Thoracic aorta (tissue), 2 donors: ENCODE data around the gene CEP170B. TPM values are rescaled to one million over a fixed set of nuclear protein-coding genes. Genes with fewer than 3 reads are reported as not detected.

ENCODE experiments used
- ATAC-seq: fragments of 150-250 bp; one replicate; pipeline ENCODE4 v1.8.0; 2017; ENCODE audit warnings: low read depth; ENCODE audit not compliant: insufficient number of reproducible peaks, low FRiP score
- DNase-seq: peaks from one replicate; pipeline ENCODE4 v3.0.0-alpha.2; 2020; ENCODE audit warnings: low spot score
- H3K27ac ChIP-seq, 2 donors: fragments of 200-600 bp; sonication (generic); 1 replicate in 1 of 2; 2 replicates in 1 of 2; pipeline ENCODE4 v1.5.1; 2016; ENCODE audit warnings: mild to moderate bottlenecking in 2 of 2, moderate library complexity in 2 of 2
- H3K27me3 ChIP-seq: fragments of 200-600 bp; sonication (generic); replicated peaks from 2 replicates; pipeline ENCODE4 v1.6.0; 2016; ENCODE audit warnings: mild to moderate bottlenecking; ENCODE audit not compliant: insufficient read depth
- H3K36me3 ChIP-seq: fragments of 200-600 bp; sonication (generic); one replicate; pipeline ENCODE4 v1.5.1; 2016
- H3K4me1 ChIP-seq, 2 donors: fragments of 200-600 bp; sonication (generic); 1 replicate in 1 of 2; 2 replicates in 1 of 2; pipeline versions ENCODE4 v1.5.1 to v1.6.0; 2016; ENCODE audit warnings: low read depth in 2 of 2, mild to moderate bottlenecking in 1 of 2; ENCODE audit not compliant: control insufficient read depth in 1 of 2
- H3K4me3 ChIP-seq: fragments of 200-600 bp; sonication (generic); 2 replicates; pipeline ENCODE4 v1.5.1; 2016; ENCODE audit warnings: mild to moderate bottlenecking
- H3K9me3 ChIP-seq: fragments of 200-600 bp; sonication (generic); 2 replicates; pipeline ENCODE4 v1.5.1; 2016
- total RNA-seq, 2 donors: library from RNA; depleted of rRNA; stranded (reverse); fragments of >200 nt; gene quantifications; one replicate each; pipeline versions ENCODE4 v1.1.0 to v1.2.3, GENCODE V29; 2016
- TF ChIP-seq, protein P1 (sequence below): fragments of 200-600 bp; sonication (generic); IDR thresholded peaks from one replicate; pipeline ENCODE4 v1.5.1; 2019; ENCODE audit warnings: antibody characterized with exemption

Gene CEP170B
- total RNA-seq, 2 donors from 2014 or later: 35.2 to 38.2 TPM

DNA sequence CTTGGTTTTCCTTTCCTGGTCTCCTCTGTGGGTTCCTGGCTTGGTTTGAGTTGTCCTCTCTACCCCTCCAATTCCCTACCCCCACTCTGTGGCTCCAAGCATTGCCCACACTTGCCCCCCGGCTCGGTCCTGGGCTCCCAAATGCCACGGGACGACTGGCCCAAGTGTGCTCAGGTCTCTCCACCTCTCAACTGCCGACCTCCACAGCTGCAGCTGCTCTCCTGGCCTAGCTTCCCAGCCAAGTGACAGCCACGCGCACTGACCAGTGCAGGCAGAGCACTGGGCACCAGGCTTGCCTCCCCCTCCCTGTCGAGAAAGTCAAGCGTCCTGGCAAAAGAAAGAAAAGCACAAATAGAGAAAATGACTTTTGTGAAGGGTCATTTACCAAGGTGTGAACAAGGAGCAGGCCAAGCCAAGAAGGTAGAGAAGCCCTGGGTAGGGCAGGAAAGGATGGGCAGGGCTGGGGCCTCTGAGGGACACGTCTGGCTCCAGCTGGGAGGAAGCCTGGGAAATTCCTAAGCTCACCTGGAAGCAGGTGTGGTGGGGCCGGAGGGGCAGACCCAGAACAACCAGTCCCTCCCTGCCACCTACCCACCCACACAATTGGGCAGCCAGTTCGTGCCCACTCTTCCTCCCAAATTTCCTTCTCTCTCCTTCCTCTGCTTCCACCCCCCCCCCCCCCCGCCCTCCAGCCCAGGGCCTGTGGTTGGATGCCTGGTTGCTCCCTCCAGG lies 1.8 kb upstream of the CEP170B start:
- DNase-seq (no peak), ATAC-seq (no peak)
- H3K4me1 ChIP-seq: peaks cover 19 to 25% of the 10 kb centered on the region in 2 donors

DNA sequence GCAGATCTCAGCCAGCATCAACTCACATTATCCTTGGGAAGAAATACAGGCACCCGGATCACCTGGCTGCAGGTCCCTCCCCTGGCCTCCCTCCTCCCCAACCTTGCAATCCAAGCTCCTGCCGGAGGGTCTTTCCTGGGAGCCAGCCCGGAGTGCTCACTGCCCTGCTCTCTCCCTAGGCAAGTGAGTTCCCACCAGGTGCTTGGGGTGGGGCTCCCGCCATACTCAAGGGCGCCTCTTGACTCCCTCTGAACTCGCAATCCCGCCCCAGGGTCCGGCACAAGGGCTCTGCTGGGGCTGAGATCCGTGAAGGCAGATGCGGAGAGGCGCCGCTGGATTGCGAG lies 1.2 kb upstream of the CEP170B start:
- ATAC-seq (no peak), DNase-seq (no peak)
- no peaks in the 10 kb centered on the region for H3K9me3 ChIP-seq
- TF ChIP-seq, protein P1, sequence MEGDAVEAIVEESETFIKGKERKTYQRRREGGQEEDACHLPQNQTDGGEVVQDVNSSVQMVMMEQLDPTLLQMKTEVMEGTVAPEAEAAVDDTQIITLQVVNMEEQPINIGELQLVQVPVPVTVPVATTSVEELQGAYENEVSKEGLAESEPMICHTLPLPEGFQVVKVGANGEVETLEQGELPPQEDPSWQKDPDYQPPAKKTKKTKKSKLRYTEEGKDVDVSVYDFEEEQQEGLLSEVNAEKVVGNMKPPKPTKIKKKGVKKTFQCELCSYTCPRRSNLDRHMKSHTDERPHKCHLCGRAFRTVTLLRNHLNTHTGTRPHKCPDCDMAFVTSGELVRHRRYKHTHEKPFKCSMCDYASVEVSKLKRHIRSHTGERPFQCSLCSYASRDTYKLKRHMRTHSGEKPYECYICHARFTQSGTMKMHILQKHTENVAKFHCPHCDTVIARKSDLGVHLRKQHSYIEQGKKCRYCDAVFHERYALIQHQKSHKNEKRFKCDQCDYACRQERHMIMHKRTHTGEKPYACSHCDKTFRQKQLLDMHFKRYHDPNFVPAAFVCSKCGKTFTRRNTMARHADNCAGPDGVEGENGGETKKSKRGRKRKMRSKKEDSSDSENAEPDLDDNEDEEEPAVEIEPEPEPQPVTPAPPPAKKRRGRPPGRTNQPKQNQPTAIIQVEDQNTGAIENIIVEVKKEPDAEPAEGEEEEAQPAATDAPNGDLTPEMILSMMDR: no peak
- no peak overlapping the region for H3K4me3 ChIP-seq
- H3K4me1 ChIP-seq: peaks cover 19 to 25% of the 10 kb centered on the region in 2 donors
- no peaks in the 10 kb centered on the region for H3K36me3 ChIP-seq
- no peak overlapping the region for H3K27ac ChIP-seq
- H3K27me3 ChIP-seq: no peaks in the 10 kb centered on the region

More for the DNA sequence above, 1.8 kb upstream of the CEP170B start:
- Histone ChIP-seq H3K4me3 (no peak overlapping the region), H3K27ac (no peak overlapping the region), H3K9me3 (no peaks in the 10 kb centered on the region), H3K27me3 (no peaks in the 10 kb centered on the region), H3K36me3 (no peaks in the 10 kb centered on the region)
- TF ChIP-seq, protein P1: no peak

DNA sequence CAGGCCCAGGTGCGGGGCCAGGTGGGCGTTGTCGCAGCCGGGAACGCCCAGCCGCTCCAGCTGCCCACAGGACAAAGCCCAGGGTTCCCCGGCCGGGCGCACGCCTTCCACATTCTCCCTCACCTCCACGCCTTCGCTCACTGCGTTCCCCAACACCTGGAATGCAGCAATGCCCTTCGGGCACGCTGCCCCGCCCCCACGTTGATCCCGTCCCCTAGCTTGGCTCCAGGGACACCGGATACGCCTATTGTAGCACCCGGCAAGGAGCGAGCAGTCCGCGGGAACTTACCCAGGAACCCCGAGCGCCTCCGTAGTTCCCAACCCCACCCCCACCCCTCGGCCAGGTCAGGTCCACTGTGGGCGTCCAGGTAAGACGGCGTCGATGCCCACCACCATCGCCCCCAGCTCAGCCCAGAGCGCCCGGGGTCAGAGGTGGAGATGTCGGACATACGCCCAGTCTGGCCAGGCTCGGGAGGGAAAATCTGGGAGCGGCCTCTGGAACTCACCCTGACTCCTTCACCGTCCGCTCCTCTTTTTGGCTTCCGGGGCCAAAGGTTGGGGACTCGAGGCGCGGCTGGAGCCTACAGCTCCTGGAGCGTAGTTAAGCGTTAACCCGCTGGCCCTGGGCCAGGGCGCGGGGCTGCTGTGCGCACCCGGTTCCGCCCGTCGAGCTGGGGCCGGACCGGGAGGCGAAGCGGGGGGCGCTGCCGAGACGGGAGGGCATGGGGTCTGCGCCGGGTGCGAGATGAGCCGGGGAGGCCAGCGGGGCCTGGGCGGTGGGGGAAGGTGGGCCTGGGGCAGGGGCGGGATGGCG lies 594 bp upstream of the CEP170B start:
- H3K27me3 ChIP-seq: no peaks in the 10 kb centered on the region
- no peak for ATAC-seq
- no peaks in the 10 kb centered on the region for H3K36me3 ChIP-seq
- no peaks in the 10 kb centered on the region for H3K9me3 ChIP-seq
- peak overlapping the region; percentile 75 for H3K4me3 ChIP-seq
- DNase-seq: no peak
- TF ChIP-seq, protein P1: no peak
- no peak overlapping the region for H3K27ac ChIP-seq
- peaks cover 19 to 25% of the 10 kb centered on the region in 2 donors for H3K4me1 ChIP-seq

DNA sequence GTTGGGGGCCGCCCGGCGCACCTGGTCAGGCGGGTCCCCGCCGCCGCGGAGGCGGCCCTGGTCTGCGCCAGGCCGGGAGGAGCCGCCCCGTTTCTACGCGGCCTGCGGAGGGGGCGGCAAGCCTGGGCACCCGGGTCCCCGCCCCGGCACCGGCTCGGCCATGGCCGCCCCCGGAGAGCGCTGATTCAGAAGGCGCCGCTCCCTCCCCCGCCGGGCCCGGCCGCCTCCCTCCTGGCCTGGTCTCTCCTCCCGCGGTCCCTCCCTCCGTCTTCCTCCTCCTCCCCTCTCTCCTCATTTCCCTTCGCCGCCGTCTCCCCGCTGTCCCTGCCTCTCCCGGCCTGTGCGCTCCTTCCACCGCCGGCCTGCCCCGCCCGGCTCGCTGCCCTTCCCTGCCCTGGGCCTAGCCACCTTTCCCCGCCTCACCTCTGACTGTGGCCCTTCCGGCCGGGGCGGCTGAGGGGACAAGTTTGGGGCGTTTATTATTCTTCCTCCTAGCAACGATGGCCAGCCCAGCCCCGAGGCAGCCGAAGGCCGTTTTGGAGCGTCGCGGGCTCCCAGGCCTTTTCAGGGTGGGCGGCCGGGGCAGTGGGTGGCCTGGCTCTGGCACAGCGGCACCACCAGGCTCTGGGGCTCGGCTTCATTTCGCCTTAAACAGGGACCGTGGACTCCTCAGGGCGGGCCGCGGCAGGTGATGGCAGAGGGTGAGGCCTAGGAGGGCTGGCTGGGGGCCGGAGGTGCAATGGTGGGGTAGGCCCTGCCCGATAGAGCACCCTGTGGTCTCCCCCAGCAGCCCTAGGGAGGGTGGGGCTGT lies 768 bp downstream of the CEP170B start:
- peaks cover 4% of the 10 kb centered on the region for H3K36me3 ChIP-seq
- ATAC-seq: peak; percentile 84
- TF ChIP-seq, protein P1: no peak
- H3K27me3 ChIP-seq: no peaks in the 10 kb centered on the region
- peak overlapping the region; percentile 97 for H3K4me3 ChIP-seq
- no peaks in the 10 kb centered on the region for H3K9me3 ChIP-seq
- no peak for DNase-seq
- peaks cover 19 to 25% of the 10 kb centered on the region in 2 donors for H3K4me1 ChIP-seq
- H3K27ac ChIP-seq: peak overlapping the region; percentile 21 to 59
